Neuronal stem cell (in vitro differentiated cells): Measurements from ENCODE around the gene WWOX.

ENCODE experiments used
- DNase-seq: peaks from one replicate; pipeline ENCODE4 v3.0.0-alpha.2; 2013; ENCODE audit warnings: low spot score
- H2AFZ ChIP-seq: one replicate; pipeline ENCODE4 v1.6.1; 2013; ENCODE audit warnings: mild to moderate bottlenecking, low read length, inconsistent platforms
- H2AK5ac ChIP-seq: 2 replicates; pipeline ENCODE4 v1.6.1; 2013; ENCODE audit warnings: low read depth, mild to moderate bottlenecking, inconsistent platforms, low read length, moderate library complexity, mixed read lengths
- H2BK120ac ChIP-seq: 2 replicates; pipeline ENCODE4 v1.6.1; 2013; ENCODE audit warnings: low read depth, mild to moderate bottlenecking, inconsistent platforms, low read length, moderate library complexity, mixed read lengths
- H2BK12ac ChIP-seq: one replicate; pipeline ENCODE4 v1.6.1; 2013; ENCODE audit warnings: low read length, inconsistent platforms
- H2BK15ac ChIP-seq: 2 replicates; pipeline ENCODE4 v1.6.1; 2013; ENCODE audit warnings: mild to moderate bottlenecking, low read length, inconsistent platforms, mixed read lengths
- H2BK5ac ChIP-seq: one replicate; pipeline ENCODE4 v1.6.1; 2013; ENCODE audit warnings: inconsistent platforms, mild to moderate bottlenecking, low read length, moderate library complexity
- H3K14ac ChIP-seq: one replicate; pipeline ENCODE4 v1.6.1; 2013; ENCODE audit warnings: low read length, inconsistent platforms
- H3K18ac ChIP-seq: 2 replicates; pipeline ENCODE4 v1.6.1; 2013; ENCODE audit warnings: low read length, inconsistent platforms
- H3K23ac ChIP-seq: 2 replicates; pipeline ENCODE4 v1.6.1; 2013; ENCODE audit warnings: low read depth, mild to moderate bottlenecking, mixed read lengths, low read length, inconsistent platforms; ENCODE audit not compliant: poor library complexity
- H3K27ac ChIP-seq: replicated peaks from 3 replicates; pipeline ENCODE4 v1.5.1; 2013; ENCODE audit warnings: low read length, inconsistent platforms
- H3K27me3 ChIP-seq, 3 experiments: 2 replicates each; pipeline ENCODE4 v1.6.1; 2013; ENCODE audit warnings: low read length in 3 of 3, mild to moderate bottlenecking in 2 of 3, inconsistent platforms in 1 of 3, low read depth in 1 of 3, mixed read lengths in 1 of 3, moderate library complexity in 1 of 3; ENCODE audit not compliant: control insufficient read depth in 3 of 3, insufficient read depth in 3 of 3
- H3K36me3 ChIP-seq, 2 donors: replicated peaks in 1 of 2; 2 replicates each; pipeline ENCODE4 v1.6.1; 2013; ENCODE audit warnings: low read length in 2 of 2; ENCODE audit not compliant: control insufficient read depth in 2 of 2, insufficient read depth in 2 of 2
- H3K4ac ChIP-seq: 2 replicates; pipeline ENCODE4 v1.6.1; 2013; ENCODE audit warnings: inconsistent platforms, mild to moderate bottlenecking, low read length, moderate library complexity
- H3K4me1 ChIP-seq, 2 donors: 1 replicate in 1 of 2; 2 replicates in 1 of 2; pipeline ENCODE4 v1.6.1; 2013; ENCODE audit warnings: low read length in 2 of 2, low read depth in 1 of 2; ENCODE audit not compliant: control insufficient read depth in 2 of 2, insufficient read depth in 1 of 2
- H3K4me2 ChIP-seq: one replicate; pipeline ENCODE4 v1.6.1; 2013; ENCODE audit warnings: mild to moderate bottlenecking, low read length, inconsistent platforms; ENCODE audit not compliant: insufficient read depth, poor library complexity, severe bottlenecking
- H3K4me3 ChIP-seq, 2 donors: 2 replicates each; pipeline ENCODE4 v1.5.1; 2013; ENCODE audit warnings: low read length in 2 of 2, mild to moderate bottlenecking in 2 of 2, inconsistent platforms in 1 of 2, moderate library complexity in 1 of 2
- H3K79me1 ChIP-seq: one replicate; pipeline ENCODE4 v1.6.1; 2013; ENCODE audit warnings: low read depth, mild to moderate bottlenecking, inconsistent platforms, low read length, moderate library complexity
- H3K9ac ChIP-seq: one replicate; pipeline ENCODE4 v1.6.1; 2013; ENCODE audit warnings: mild to moderate bottlenecking, low read depth, low read length, inconsistent platforms; ENCODE audit not compliant: poor library complexity
- H3K9me3 ChIP-seq, 2 donors: replicated peaks in 1 of 2; 2 replicates each; pipeline versions ENCODE3 to v1.6.1; 2013; ENCODE audit warnings: low read length in 2 of 2, mild to moderate bottlenecking in 2 of 2, inconsistent platforms in 1 of 2, low read depth in 1 of 2, mixed read lengths in 1 of 2, moderate library complexity in 1 of 2; ENCODE audit not compliant: control insufficient read depth in 2 of 2, insufficient read depth in 1 of 2
- H4K8ac ChIP-seq: one replicate; pipeline ENCODE4 v1.6.1; 2013; ENCODE audit warnings: low read depth, mild to moderate bottlenecking, inconsistent platforms, low read length, moderate library complexity
- H4K91ac ChIP-seq: one replicate; pipeline ENCODE4 v1.6.1; 2013; ENCODE audit warnings: low read length, low read depth, mild to moderate bottlenecking, inconsistent platforms; ENCODE audit not compliant: poor library complexity
- WGBS, 2 donors: extraction: QIAGEN DNeasy Blood & Tissue Kit; methylation state at CpG; one replicate each; pipeline ENCODE4 v1.1.7; 2013; ENCODE audit warnings: missing lambda C conversion rate in 2 of 2, mixed read lengths in 1 of 2; ENCODE audit not compliant: insufficient read length in 2 of 2, insufficient replicate concordance in 1 of 2; ENCODE audit errors: extremely low coverage in 2 of 2; 5-methylcytosine and 5-hydroxymethylcytosine counted together

The WWOX gene

GRCh38 chr16:78129349-78129748 lies 29.9 kb downstream of the WWOX start:
- Histone ChIP-seq H2BK5ac (no peak overlapping the region), H3K9ac (no peak overlapping the region), H3K18ac (no peak overlapping the region), H2AK5ac (no peak overlapping the region), H3K27ac (no peak overlapping the region), H3K14ac (no peak overlapping the region), H3K27me3 (no peaks in the 10 kb centered on the region), H3K4ac (no peak overlapping the region), H2BK120ac (no peak overlapping the region), H3K4me3 (no peak overlapping the region), H2BK12ac (no peak overlapping the region), H4K91ac (no peak overlapping the region), H3K23ac (no peak overlapping the region), H2BK15ac (no peak overlapping the region), H2AFZ (no peak overlapping the region), H4K8ac (no peak overlapping the region), H3K4me1 (peaks cover 0 to 3% of the 10 kb centered on the region in 2 donors), H3K9me3 (no peaks in the 10 kb centered on the region), H3K79me1 (no peaks in the 10 kb centered on the region), H3K4me2 (no peak overlapping the region), H3K36me3 (no peaks in the 10 kb centered on the region)
- DNase-seq, result no peak
- no CpG with 5 or more reads among the region's 2 CpGs for WGBS, 2 donors

GRCh38 chr16:78130083-78130608 lies 30.7 kb downstream of the WWOX start:
- H3K14ac ChIP-seq, result no peak overlapping the region
- no peak overlapping the region for H3K4me2 ChIP-seq
- H4K91ac ChIP-seq, result no peak overlapping the region
- H3K36me3 ChIP-seq, result no peaks in the 10 kb centered on the region
- no peak overlapping the region for H3K9ac ChIP-seq
- no CpG with 5 or more reads among the region's 4 CpGs for WGBS, 2 donors
- H3K23ac ChIP-seq, result no peak overlapping the region
- H2AFZ ChIP-seq, result no peak overlapping the region
- H3K4me1 ChIP-seq, result peaks cover 0 to 3% of the 10 kb centered on the region in 2 donors
- H3K9me3 ChIP-seq, result no peaks in the 10 kb centered on the region
- no peak overlapping the region for H4K8ac ChIP-seq
- no peaks in the 10 kb centered on the region for H3K27me3 ChIP-seq
- H2BK15ac ChIP-seq, result no peak overlapping the region
- H2BK12ac ChIP-seq, result no peak overlapping the region
- no peak overlapping the region for H2BK120ac ChIP-seq
- no peak overlapping the region for H3K4ac ChIP-seq
- no peak overlapping the region for H3K4me3 ChIP-seq
- H2AK5ac ChIP-seq, result no peak overlapping the region
- no peak overlapping the region for H2BK5ac ChIP-seq
- no peak overlapping the region for H3K18ac ChIP-seq
- DNase-seq, result no peak
- no peaks in the 10 kb centered on the region for H3K79me1 ChIP-seq
- H3K27ac ChIP-seq, result no peak overlapping the region

DNA sequence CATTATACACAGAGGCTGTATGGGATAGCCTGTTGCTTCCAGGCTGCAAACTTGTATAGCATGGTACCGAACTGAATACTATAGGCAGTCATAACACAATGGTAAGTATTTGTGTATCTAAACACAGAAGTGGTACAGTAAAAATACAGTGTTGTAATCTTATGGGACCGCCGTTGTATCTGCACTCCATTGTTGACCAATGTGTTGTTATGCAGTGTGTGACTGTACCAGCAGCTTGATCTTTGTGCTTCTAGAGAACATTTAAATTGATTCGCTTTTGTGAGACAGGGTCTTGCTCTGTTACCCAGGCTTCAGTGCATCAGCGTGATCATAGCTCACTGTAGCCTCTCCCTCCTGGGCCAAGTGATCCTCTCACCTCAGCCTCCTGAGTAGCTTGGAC lies 31.5 kb downstream of the WWOX start:
- no peak overlapping the region for H3K4ac ChIP-seq
- H2BK120ac ChIP-seq, result no peak overlapping the region
- H3K79me1 ChIP-seq, result no peaks in the 10 kb centered on the region
- no peaks in the 10 kb centered on the region for H3K36me3 ChIP-seq
- no peak overlapping the region for H3K27ac ChIP-seq
- H3K27me3 ChIP-seq, result no peaks in the 10 kb centered on the region
- H4K91ac ChIP-seq, result no peak overlapping the region
- no peak overlapping the region for H2AFZ ChIP-seq
- no peak overlapping the region for H2BK12ac ChIP-seq
- no peaks in the 10 kb centered on the region for H3K9me3 ChIP-seq
- H3K4me2 ChIP-seq, result no peak overlapping the region
- H3K14ac ChIP-seq, result no peak overlapping the region
- peaks cover 0 to 3% of the 10 kb centered on the region in 2 donors for H3K4me1 ChIP-seq
- H2AK5ac ChIP-seq, result no peak overlapping the region
- H4K8ac ChIP-seq, result no peak overlapping the region
- no peak overlapping the region for H3K23ac ChIP-seq
- H2BK15ac ChIP-seq, result no peak overlapping the region
- no peak overlapping the region for H2BK5ac ChIP-seq
- no peak overlapping the region for H3K9ac ChIP-seq
- no peak for DNase-seq
- H3K4me3 ChIP-seq, result no peak overlapping the region
- no peak overlapping the region for H3K18ac ChIP-seq
- no CpG with 5 or more reads among the region's 5 CpGs for WGBS, 2 donors

DNA sequence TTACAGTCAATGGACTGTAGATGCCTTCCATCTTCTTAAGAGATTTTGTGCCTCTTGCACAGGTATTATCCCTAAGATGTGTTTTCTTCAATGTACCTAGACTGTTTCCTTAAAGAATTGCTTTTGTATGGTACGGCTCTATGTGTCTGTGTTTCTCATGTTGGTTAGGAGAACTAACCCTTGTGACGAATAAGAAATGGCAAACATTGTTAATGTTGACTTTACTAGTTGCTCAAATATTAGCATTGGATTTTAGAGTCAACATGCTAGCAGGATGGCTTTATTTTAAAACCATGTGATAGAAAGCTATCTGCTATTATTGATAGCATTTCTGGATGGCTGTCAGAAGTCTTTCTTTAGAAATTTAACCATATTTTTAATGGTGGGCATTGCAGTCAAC lies 34.5 kb downstream of the WWOX start:
- no peak for DNase-seq
- H3K18ac ChIP-seq, result no peak overlapping the region
- H2BK15ac ChIP-seq, result no peak overlapping the region
- no peaks in the 10 kb centered on the region for H3K27me3 ChIP-seq
- H3K36me3 ChIP-seq, result no peaks in the 10 kb centered on the region
- H2AK5ac ChIP-seq, result no peak overlapping the region
- no peak overlapping the region for H3K23ac ChIP-seq
- H2BK5ac ChIP-seq, result no peak overlapping the region
- H2BK12ac ChIP-seq, result no peak overlapping the region
- no peak overlapping the region for H2BK120ac ChIP-seq
- peaks cover 0 to 2% of the 10 kb centered on the region in 2 donors for H3K4me1 ChIP-seq
- H3K4me3 ChIP-seq, result no peak overlapping the region
- H2AFZ ChIP-seq, result no peak overlapping the region
- no peak overlapping the region for H4K8ac ChIP-seq
- no peak overlapping the region for H3K9ac ChIP-seq
- no peak overlapping the region for H3K14ac ChIP-seq
- no peak overlapping the region for H3K27ac ChIP-seq
- H3K9me3 ChIP-seq, result no peaks in the 10 kb centered on the region
- WGBS, 2 donors, result no CpG with 5 or more reads among the region's 2 CpGs
- no peak overlapping the region for H3K4ac ChIP-seq
- no peak overlapping the region for H4K91ac ChIP-seq
- no peaks in the 10 kb centered on the region for H3K79me1 ChIP-seq
- no peak overlapping the region for H3K4me2 ChIP-seq
